Skeletal muscle cell (primary cell): Measurements from ENCODE around the gene HSPA4.
"Not testable (repeated sequence)": the region's sequence is repeated elsewhere in the genome, so short reads cannot be mapped to it uniquely, and the experiment has no call there.

ENCODE experiments used
- DNase-seq: peaks from one replicate; pipeline ENCODE4 v3.0.0-alpha.2; 2010; ENCODE audit warnings: low read depth
- H3K4me3 ChIP-seq: 2 replicates; pipeline ENCODE4 v1.5.1; 2011; ENCODE audit warnings: low read depth, mild to moderate bottlenecking, control low read depth, low read length, moderate library complexity

Gene HSPA4

GRCh38 chr5:133117912-133118445 lies 66.2 kb downstream of the HSPA4 start:
- no peak overlapping the region for H3K4me3 ChIP-seq
- DNase-seq = no peak

GRCh38 chr5:133118741-133119140 lies 66.9 kb downstream of the HSPA4 start:
- H3K4me3 ChIP-seq = no peak overlapping the region
- DNase-seq = no peak

- DNase-seq = no peak
- no peak overlapping the region for H3K4me3 ChIP-seq
These were observed 67.5 kb downstream of the HSPA4 start for GRCh38 chr5:133119233-133119711.

- H3K4me3 ChIP-seq = no peak overlapping the region
- DNase-seq = no peak
These were observed 68.4 kb downstream of the HSPA4 start for GRCh38 chr5:133120156-133120750.

GRCh38 chr5:133121080-133121479 lies 69.3 kb downstream of the HSPA4 start:
- no peak for DNase-seq

GRCh38 chr5:133121611-133122150 lies 69.9 kb downstream of the HSPA4 start:
- H3K4me3 ChIP-seq = no peak overlapping the region
- DNase-seq = no peak

More at GRCh38 chr5:133121080-133121479, 69.3 kb downstream of the HSPA4 start:
- H3K4me3 ChIP-seq = no peak overlapping the region

GRCh38 chr5:133122711-133123110 lies 70.9 kb downstream of the HSPA4 start:
- H3K4me3 ChIP-seq = no peak overlapping the region
- no peak for DNase-seq

- no peak overlapping the region for H3K4me3 ChIP-seq
- DNase-seq = no peak
These were observed 71.5 kb downstream of the HSPA4 start for GRCh38 chr5:133123297-133123696.

GRCh38 chr5:133124891-133125290 lies 73.1 kb downstream of the HSPA4 start:
- no peak overlapping the region for H3K4me3 ChIP-seq
- DNase-seq = no peak

GRCh38 chr5:133128066-133128465 lies 76.3 kb downstream of the HSPA4 start:
- no peak overlapping the region for H3K4me3 ChIP-seq

GRCh38 chr5:133129289-133129688 lies 77.5 kb downstream of the HSPA4 start:
- H3K4me3 ChIP-seq = no peak overlapping the region
- DNase-seq = no peak

More at GRCh38 chr5:133128066-133128465, 76.3 kb downstream of the HSPA4 start:
- DNase-seq = no peak

- DNase-seq = no peak
These were observed 78.1 kb downstream of the HSPA4 start for GRCh38 chr5:133129950-133130349.

GRCh38 chr5:133130387-133131118 lies 78.7 kb downstream of the HSPA4 start:
- H3K4me3 ChIP-seq = no peak overlapping the region
- no peak for DNase-seq

More at GRCh38 chr5:133129950-133130349, 78.1 kb downstream of the HSPA4 start:
- H3K4me3 ChIP-seq = no peak overlapping the region

- H3K4me3 ChIP-seq = no peak overlapping the region
These were observed 80.9 kb downstream of the HSPA4 start for GRCh38 chr5:133132717-133133116.

GRCh38 chr5:133133241-133133640 lies 81.4 kb downstream of the HSPA4 start:
- not testable (repeated sequence) for DNase-seq, H3K4me3 ChIP-seq

More at GRCh38 chr5:133132717-133133116, 80.9 kb downstream of the HSPA4 start:
- no peak for DNase-seq

GRCh38 chr5:133136890-133137289 lies 85.1 kb downstream of the HSPA4 start:
- not testable (repeated sequence) for H3K4me3 ChIP-seq, DNase-seq

GRCh38 chr5:133140311-133140710 lies 88.5 kb downstream of the HSPA4 start:
- H3K4me3 ChIP-seq = no peak overlapping the region
- DNase-seq = no peak

- DNase-seq = no peak
- H3K4me3 ChIP-seq = no peak overlapping the region
These were observed 89.9 kb downstream of the HSPA4 start for GRCh38 chr5:133141746-133142145.

GRCh38 chr5:133142782-133143181 lies 91.0 kb downstream of the HSPA4 start:
- no peak overlapping the region for H3K4me3 ChIP-seq
- no peak for DNase-seq

GRCh38 chr5:133144245-133144981 lies 92.6 kb downstream of the HSPA4 start:
- H3K4me3 ChIP-seq = no peak overlapping the region
- DNase-seq = no peak
